ENCODE measurements around the gene CRYGC.
A peak's percentile ranks its signal among the peaks of the same experiment; 100 is the strongest.
"Not testable (repeated sequence)": the region's sequence is repeated elsewhere in the genome, so short reads cannot be mapped to it uniquely, and the experiment has no call there.

Gene CRYGC

GRCh38 chr2:208103616-208104015, 26.0 kb downstream of the CRYGC start:
- DNase-seq (ENCODE audit: low read depth, low spot score) = no peak
- TF ChIP-seq CTCF (IDR thresholded peaks at IDR 0.05; ENCODE audit: low read depth, low read length) = no peak
- in situ Hi-C loops (cut with HindIII; ENCODE audit: low sequenced_read_pairs) = no loop called here
- H3K4me3 ChIP-seq (ENCODE audit: low read depth, low read length) = no peak overlapping the region

- peak; percentile 48 for DNase-seq (ENCODE audit: low read depth, low spot score)
- in situ Hi-C loops (cut with HindIII; ENCODE audit: low sequenced_read_pairs) = no loop called here
- no peak overlapping the region for H3K4me3 ChIP-seq (ENCODE audit: low read depth, low read length)
- TF ChIP-seq CTCF (IDR thresholded peaks at IDR 0.05; ENCODE audit: low read depth, low read length) = peak; percentile 40
Observed at GRCh38 chr2:208101716-208102631, 27.7 kb downstream of the CRYGC start.

GRCh38 chr2:208099682-208100470, 29.8 kb downstream of the CRYGC start:
- no peak overlapping the region for H3K4me3 ChIP-seq (ENCODE audit: low read depth, low read length)
- no peak for TF ChIP-seq CTCF (IDR thresholded peaks at IDR 0.05; ENCODE audit: low read depth, low read length)
- DNase-seq (ENCODE audit: low read depth, low spot score) = no peak
- in situ Hi-C loops (cut with HindIII; ENCODE audit: low sequenced_read_pairs) = no loop called here

- H3K4me3 ChIP-seq (ENCODE audit: low read depth, low read length); in situ Hi-C loops (cut with HindIII; ENCODE audit: low sequenced_read_pairs); DNase-seq (ENCODE audit: low read depth, low spot score): not testable (repeated sequence)
Observed at GRCh38 chr2:208098701-208099100, 30.9 kb downstream of the CRYGC start.

GRCh38 chr2:208098267-208098666, 31.4 kb downstream of the CRYGC start:
- DNase-seq (ENCODE audit: low read depth, low spot score) = no peak
- no peak for TF ChIP-seq CTCF (IDR thresholded peaks at IDR 0.05; ENCODE audit: low read depth, low read length)
- H3K4me3 ChIP-seq (ENCODE audit: low read depth, low read length) = no peak overlapping the region
- in situ Hi-C loops (cut with HindIII; ENCODE audit: low sequenced_read_pairs) = no loop called here

GRCh38 chr2:208097801-208098200, 31.8 kb downstream of the CRYGC start:
- in situ Hi-C loops (cut with HindIII; ENCODE audit: low sequenced_read_pairs) = no loop called here
- peak; percentile 65 for DNase-seq (ENCODE audit: low read depth, low spot score)
- TF ChIP-seq CTCF (IDR thresholded peaks at IDR 0.05; ENCODE audit: low read depth, low read length) = no peak
- H3K4me3 ChIP-seq (ENCODE audit: low read depth, low read length) = no peak overlapping the region

GRCh38 chr2:208097313-208097712, 32.3 kb downstream of the CRYGC start:
- no peak for DNase-seq (ENCODE audit: low read depth, low spot score)
- H3K4me3 ChIP-seq (ENCODE audit: low read depth, low read length) = no peak overlapping the region
- no peak for TF ChIP-seq CTCF (IDR thresholded peaks at IDR 0.05; ENCODE audit: low read depth, low read length)
- in situ Hi-C loops (cut with HindIII; ENCODE audit: low sequenced_read_pairs) = no loop called here
